Gastrocnemius medialis (tissue), 4 donors: ENCODE results near the gene SNPH. TPM values are rescaled to one million over a fixed set of nuclear protein-coding genes. Genes with fewer than 3 reads are reported as not detected.

Experiments
- ATAC-seq, 2 donors: fragments of 150-250 bp; one replicate each; pipeline ENCODE4 v1.9.1; 2016
- DNase-seq, 2 donors: peaks; one replicate each; pipeline ENCODE4 v3.0.0-alpha.2; 2019
- H3K27ac ChIP-seq, 4 donors: fragments of 200-600 bp; sonication (generic); 1 replicate in 1 of 4; 2 replicates in 3 of 4; pipeline ENCODE4 v1.5.1; 2016 to 2018; ENCODE audit warnings: mild to moderate bottlenecking in 2 of 4, moderate library complexity in 1 of 4
- H3K27me3 ChIP-seq, 3 donors: fragments of 200-600 bp; sonication (generic) in 2 of 3; 1 replicate in 1 of 3; 2 replicates in 2 of 3; pipeline versions ENCODE4 v1.5.1 to v1.6.0; 2016 to 2019; ENCODE audit warnings: mild to moderate bottlenecking in 1 of 3, moderate library complexity in 1 of 3
- H3K36me3 ChIP-seq, 2 donors: fragments of 200-600 bp; sonication (generic) in 1 of 2; one replicate each; pipeline ENCODE4 v1.5.1; 2017 to 2018
- H3K4me1 ChIP-seq, 2 donors: fragments of 200-600 bp; sonication (generic) in 1 of 2; one replicate each; pipeline ENCODE4 v1.5.1; 2016 to 2017; ENCODE audit warnings: mild to moderate bottlenecking in 2 of 2
- H3K4me3 ChIP-seq, 4 donors: fragments of 200-600 bp; sonication (generic) in 3 of 4; 1 replicate in 1 of 4; 2 replicates in 3 of 4; pipeline ENCODE4 v1.5.1; 2016 to 2019; ENCODE audit warnings: mild to moderate bottlenecking in 2 of 4
- H3K9me3 ChIP-seq, 3 donors: fragments of 200-600 bp; sonication (generic) in 2 of 3; 1 replicate in 1 of 3; 2 replicates in 2 of 3; pipeline ENCODE4 v1.5.1; 2016 to 2019
- POLR2A ChIP-seq, 2 donors: fragments of 450-650 bp; IDR thresholded peaks; one replicate each; pipeline ENCODE4 v1.6.1; 2017; ENCODE audit warnings: antibody characterized with exemption in 2 of 2, mild to moderate bottlenecking in 2 of 2, moderate library complexity in 2 of 2
- in situ Hi-C, 4 donors: fragments of 200-750 bp; cut with MboI; loops; one replicate each; pipeline versions ENCODE4 v1.15.0 to v1.8.0; 2017; ENCODE audit warnings: low sequenced_read_pairs in 4 of 4
- intact Hi-C: fragments of 100-400 bp; cut with DNase I; formaldehyde crosslinking; loops from one replicate; pipeline ENCODE4 v1.15.1; 2023; ENCODE audit warnings: low total_unique reads
- total RNA-seq, 4 donors: library from RNA; depleted of rRNA; stranded (reverse); fragments of >200 nt; gene quantifications; one replicate each; pipeline versions ENCODE4 v1.1.0 to v1.2.3, GENCODE V29; 2016
- TF ChIP-seq, protein P1 (sequence below), 5 experiments: fragments of 450-650 bp in 3 of 5; fragments of 200-600 bp in 2 of 5; sonication (generic) in 2 of 5; IDR thresholded peaks in 4 of 5; conservative IDR thresholded peaks in 1 of 5; 1 replicate in 4 of 5; 2 replicates in 1 of 5; pipeline ENCODE4 v1.5.1; 2016 to 2019; ENCODE audit warnings: antibody characterized with exemption in 5 of 5, mild to moderate bottlenecking in 3 of 5, moderate library complexity in 3 of 5

SNPH gene
- total RNA-seq, 4 donors from 2014 or later, result 3.1 to 27.4 (median 15.9) TPM

GRCh38 chr20:1240549-1240948 lies 25.5 kb upstream of the SNPH start:
- H3K4me3 ChIP-seq, result no peak overlapping the region
- in situ Hi-C loops (no loop called here), intact Hi-C loops (no loop called here)
- DNase-seq, result no peak
- no peaks in the 10 kb centered on the region for H3K4me1 ChIP-seq
- H3K27ac ChIP-seq, result no peak overlapping the region
- no peak for ATAC-seq
- H3K36me3 ChIP-seq, result no peaks in the 10 kb centered on the region
- no peaks in the 10 kb centered on the region for H3K27me3 ChIP-seq
- H3K9me3 ChIP-seq, result no peaks in the 10 kb centered on the region
- TF ChIP-seq, protein P1, sequence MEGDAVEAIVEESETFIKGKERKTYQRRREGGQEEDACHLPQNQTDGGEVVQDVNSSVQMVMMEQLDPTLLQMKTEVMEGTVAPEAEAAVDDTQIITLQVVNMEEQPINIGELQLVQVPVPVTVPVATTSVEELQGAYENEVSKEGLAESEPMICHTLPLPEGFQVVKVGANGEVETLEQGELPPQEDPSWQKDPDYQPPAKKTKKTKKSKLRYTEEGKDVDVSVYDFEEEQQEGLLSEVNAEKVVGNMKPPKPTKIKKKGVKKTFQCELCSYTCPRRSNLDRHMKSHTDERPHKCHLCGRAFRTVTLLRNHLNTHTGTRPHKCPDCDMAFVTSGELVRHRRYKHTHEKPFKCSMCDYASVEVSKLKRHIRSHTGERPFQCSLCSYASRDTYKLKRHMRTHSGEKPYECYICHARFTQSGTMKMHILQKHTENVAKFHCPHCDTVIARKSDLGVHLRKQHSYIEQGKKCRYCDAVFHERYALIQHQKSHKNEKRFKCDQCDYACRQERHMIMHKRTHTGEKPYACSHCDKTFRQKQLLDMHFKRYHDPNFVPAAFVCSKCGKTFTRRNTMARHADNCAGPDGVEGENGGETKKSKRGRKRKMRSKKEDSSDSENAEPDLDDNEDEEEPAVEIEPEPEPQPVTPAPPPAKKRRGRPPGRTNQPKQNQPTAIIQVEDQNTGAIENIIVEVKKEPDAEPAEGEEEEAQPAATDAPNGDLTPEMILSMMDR (IDR thresholded peaks at IDR 0.05 in 4 of 5, conservative IDR thresholded peaks at IDR 0.05 in 1 of 5), result no peak
- no peak for TF ChIP-seq POLR2A (IDR thresholded peaks at IDR 0.05)

GRCh38 chr20:1241456-1241855 lies 24.6 kb upstream of the SNPH start:
- H3K9me3 ChIP-seq, result no peaks in the 10 kb centered on the region
- DNase-seq (no peak), ATAC-seq (no peak)
- in situ Hi-C loops (no loop called here), intact Hi-C loops (no loop called here)
- no peaks in the 10 kb centered on the region for H3K4me1 ChIP-seq
- no peak overlapping the region for H3K27ac ChIP-seq
- no peaks in the 10 kb centered on the region for H3K36me3 ChIP-seq
- TF ChIP-seq POLR2A (IDR thresholded peaks at IDR 0.05), result no peak
- TF ChIP-seq, protein P1 (IDR thresholded peaks at IDR 0.05 in 4 of 5, conservative IDR thresholded peaks at IDR 0.05 in 1 of 5), result no peak
- no peak overlapping the region for H3K4me3 ChIP-seq
- no peaks in the 10 kb centered on the region for H3K27me3 ChIP-seq

GRCh38 chr20:1242099-1242498 lies 24.0 kb upstream of the SNPH start:
- TF ChIP-seq, protein P1 (IDR thresholded peaks at IDR 0.05 in 4 of 5, conservative IDR thresholded peaks at IDR 0.05 in 1 of 5), result no peak
- TF ChIP-seq POLR2A (IDR thresholded peaks at IDR 0.05), result no peak
- ATAC-seq (no peak), DNase-seq (no peak)
- Histone ChIP-seq H3K27me3 (no peaks in the 10 kb centered on the region), H3K4me1 (no peaks in the 10 kb centered on the region), H3K36me3 (no peaks in the 10 kb centered on the region), H3K9me3 (no peaks in the 10 kb centered on the region), H3K27ac (no peak overlapping the region), H3K4me3 (no peak overlapping the region)
- intact Hi-C loops (no loop called here), in situ Hi-C loops (no loop called here)

GRCh38 chr20:1242530-1242929 lies 23.6 kb upstream of the SNPH start:
- Histone ChIP-seq H3K9me3 (no peaks in the 10 kb centered on the region), H3K27me3 (no peaks in the 10 kb centered on the region), H3K4me1 (no peaks in the 10 kb centered on the region), H3K27ac (no peak overlapping the region), H3K36me3 (no peaks in the 10 kb centered on the region), H3K4me3 (no peak overlapping the region)
- in situ Hi-C loops (no loop called here), intact Hi-C loops (no loop called here)
- TF ChIP-seq, protein P1 (IDR thresholded peaks at IDR 0.05 in 4 of 5, conservative IDR thresholded peaks at IDR 0.05 in 1 of 5), result no peak
- no peak for TF ChIP-seq POLR2A (IDR thresholded peaks at IDR 0.05)
- ATAC-seq (no peak), DNase-seq (no peak)

DNA sequence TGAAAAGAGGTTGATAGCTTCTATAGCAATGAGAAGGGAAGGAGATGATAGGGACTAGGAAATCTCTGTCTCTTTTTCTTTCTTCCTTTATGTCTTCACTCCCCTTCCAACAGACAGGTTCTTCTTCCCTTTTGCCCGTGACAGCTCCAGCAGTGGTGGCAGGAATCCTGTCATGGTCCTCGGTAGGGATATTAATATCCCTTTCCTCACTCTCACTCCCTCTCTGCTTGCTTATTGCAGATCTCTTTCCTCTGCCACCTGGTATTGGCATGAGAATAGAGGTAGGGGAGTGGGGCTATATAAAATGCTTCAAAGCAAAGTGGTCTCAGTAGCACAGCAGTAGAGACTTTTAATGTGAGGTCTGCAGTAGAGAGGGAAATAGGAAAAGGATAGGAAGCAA lies 20.5 kb upstream of the SNPH start:
- Histone ChIP-seq H3K36me3 (no peaks in the 10 kb centered on the region), H3K27me3 (no peaks in the 10 kb centered on the region), H3K9me3 (no peaks in the 10 kb centered on the region), H3K4me3 (no peak overlapping the region), H3K27ac (no peak overlapping the region), H3K4me1 (no peaks in the 10 kb centered on the region)
- TF ChIP-seq, protein P1 (IDR thresholded peaks at IDR 0.05 in 4 of 5, conservative IDR thresholded peaks at IDR 0.05 in 1 of 5), result no peak
- no peak for TF ChIP-seq POLR2A (IDR thresholded peaks at IDR 0.05)
- ATAC-seq (no peak), DNase-seq (no peak)
- in situ Hi-C loops, result no loop called here
- intact Hi-C loops, result no loop called here
